Mesenchymal stem cell (in vitro differentiated cells and primary cell): ENCODE measurements around the gene RGL2.
A peak's percentile ranks its signal among the peaks of the same experiment; 100 is the strongest.

Experiments used
- DNase-seq: peaks from one replicate; pipeline ENCODE4 v3.0.0-alpha.2; 2013
- H2AFZ ChIP-seq: one replicate; pipeline ENCODE4 v1.6.1; 2013; ENCODE audit warnings: low read depth, mild to moderate bottlenecking, control low read depth, inconsistent platforms, low read length, moderate library complexity
- H2AK5ac ChIP-seq: 2 replicates; pipeline ENCODE4 v1.6.1; 2013; ENCODE audit warnings: low read length, moderate library complexity, mild to moderate bottlenecking, inconsistent platforms; ENCODE audit not compliant: severe bottlenecking
- H2BK120ac ChIP-seq: one replicate; pipeline ENCODE4 v1.6.1; 2013; ENCODE audit warnings: low read depth, mild to moderate bottlenecking, inconsistent platforms, low read length, moderate library complexity
- H2BK12ac ChIP-seq, 2 experiments: one replicate each; pipeline ENCODE4 v1.6.1; 2013; ENCODE audit warnings: inconsistent platforms in 2 of 2, low read length in 2 of 2, mild to moderate bottlenecking in 2 of 2, moderate library complexity in 2 of 2, control low read depth in 1 of 2
- H2BK15ac ChIP-seq: one replicate; pipeline ENCODE4 v1.6.1; 2013; ENCODE audit warnings: mild to moderate bottlenecking, low read depth, inconsistent platforms; ENCODE audit not compliant: poor library complexity, severe bottlenecking
- H2BK5ac ChIP-seq: 2 replicates; pipeline ENCODE4 v1.6.1; 2013; ENCODE audit warnings: low read depth, mild to moderate bottlenecking, low read length, control low read depth, inconsistent platforms; ENCODE audit not compliant: poor library complexity, severe bottlenecking
- H3K14ac ChIP-seq, 2 experiments: one replicate each; pipeline ENCODE4 v1.6.1; 2013; ENCODE audit warnings: inconsistent platforms in 2 of 2, low read length in 2 of 2, control low read depth in 1 of 2, mild to moderate bottlenecking in 1 of 2, moderate library complexity in 1 of 2
- H3K18ac ChIP-seq, 2 experiments: one replicate each; pipeline ENCODE4 v1.6.1; 2013; ENCODE audit warnings: inconsistent platforms in 2 of 2, low read length in 2 of 2, control low read depth in 1 of 2, low read depth in 1 of 2, mild to moderate bottlenecking in 1 of 2
- H3K23ac ChIP-seq, 2 experiments: one replicate each; pipeline ENCODE4 v1.6.1; 2013; ENCODE audit warnings: inconsistent platforms in 2 of 2, low read length in 2 of 2, mild to moderate bottlenecking in 2 of 2, moderate library complexity in 2 of 2, control low read depth in 1 of 2
- H3K27ac ChIP-seq: 2 replicates; pipeline ENCODE4 v1.5.1; 2013; ENCODE audit warnings: mild to moderate bottlenecking, moderate library complexity, low read length, control low read depth, inconsistent platforms; ENCODE audit not compliant: poor library complexity, severe bottlenecking
- H3K27me3 ChIP-seq, 2 experiments: 2 replicates each; pipeline versions ENCODE4 v1.6.1 to v1.7.0; 2013; ENCODE audit warnings: low read length in 2 of 2, mild to moderate bottlenecking in 2 of 2, moderate library complexity in 2 of 2, control low read depth in 1 of 2, inconsistent platforms in 1 of 2; ENCODE audit not compliant: control insufficient read depth in 1 of 2, insufficient read depth in 1 of 2
- H3K36me3 ChIP-seq, 2 experiments: 2 replicates each; pipeline versions ENCODE4 v1.6.1 to v1.7.0; 2013; ENCODE audit warnings: low read length in 2 of 2, control low read depth in 1 of 2, inconsistent platforms in 1 of 2, low read depth in 1 of 2, mild to moderate bottlenecking in 1 of 2; ENCODE audit not compliant: insufficient read depth in 2 of 2, control insufficient read depth in 1 of 2
- H3K4ac ChIP-seq, 2 experiments: one replicate each; pipeline ENCODE4 v1.6.1; 2013; ENCODE audit warnings: inconsistent platforms in 2 of 2, low read length in 2 of 2, mild to moderate bottlenecking in 2 of 2, moderate library complexity in 2 of 2, control low read depth in 1 of 2, low read depth in 1 of 2
- H3K4me1 ChIP-seq: 2 replicates; pipeline ENCODE4 v1.6.1; 2013; ENCODE audit warnings: low read depth, low read length, control low read depth; ENCODE audit not compliant: control insufficient read depth, insufficient read depth
- H3K4me2 ChIP-seq: 2 replicates; pipeline ENCODE4 v1.6.1; 2013; ENCODE audit warnings: low read length, mild to moderate bottlenecking, inconsistent platforms; ENCODE audit not compliant: poor library complexity, severe bottlenecking
- H3K4me3 ChIP-seq, 2 experiments: 2 replicates each; pipeline versions ENCODE4 v1.5.1 to v1.7.0; 2013; ENCODE audit warnings: low read length in 2 of 2, mild to moderate bottlenecking in 2 of 2, control low read depth in 1 of 2, low read depth in 1 of 2; ENCODE audit not compliant: insufficient read depth in 1 of 2
- H3K79me1 ChIP-seq: replicated peaks from 2 replicates; pipeline ENCODE4 v1.6.1; 2013; ENCODE audit warnings: mild to moderate bottlenecking, control low read depth, low read length, inconsistent platforms; ENCODE audit not compliant: poor library complexity, severe bottlenecking
- H3K9ac ChIP-seq: 2 replicates; pipeline ENCODE4 v1.7.0; 2013; ENCODE audit warnings: mild to moderate bottlenecking, low read length, moderate library complexity
- H3K9me3 ChIP-seq: 2 replicates; pipeline ENCODE4 v1.7.0; 2013; ENCODE audit warnings: mild to moderate bottlenecking, low read length; ENCODE audit not compliant: control insufficient read depth
- H4K8ac ChIP-seq: one replicate; pipeline ENCODE4 v1.6.1; 2013; ENCODE audit warnings: inconsistent platforms, mild to moderate bottlenecking, low read length, moderate library complexity
- H4K91ac ChIP-seq: one replicate; pipeline ENCODE4 v1.6.1; 2013; ENCODE audit warnings: mild to moderate bottlenecking, low read length, inconsistent platforms
- WGBS: methylation state at CpG from one replicate; pipeline ENCODE4 v1.1.7; 2013; ENCODE audit warnings: mixed read lengths; 5-methylcytosine and 5-hydroxymethylcytosine counted together

Gene RGL2

DNA sequence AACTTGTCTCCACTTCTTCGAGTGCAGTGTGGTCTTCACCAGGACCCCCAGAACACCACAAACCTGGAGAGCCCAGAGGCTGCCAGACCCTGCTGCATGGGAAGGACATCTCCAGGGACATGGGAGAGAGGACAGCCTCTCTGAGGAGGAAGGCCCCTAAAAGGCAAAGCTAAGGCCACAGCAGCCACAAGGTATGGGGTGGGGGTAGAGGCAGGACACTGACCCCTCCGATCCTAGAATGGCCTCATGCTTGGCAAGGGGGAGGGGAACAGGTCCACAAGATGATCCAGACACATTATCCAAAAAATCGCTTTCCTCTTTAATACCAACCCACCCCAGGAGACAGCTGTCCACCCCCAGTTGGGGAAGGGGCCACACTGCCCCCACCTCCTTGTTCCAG, 19.9 kb downstream of the RGL2 start:
- Histone ChIP-seq H3K9me3 (no peaks in the 10 kb centered on the region), H3K18ac (no peak overlapping the region), H3K27me3 (no peaks in the 10 kb centered on the region), H2BK15ac (no peak overlapping the region), H3K36me3 (peaks cover 80 to 87% of the 10 kb centered on the region in 2 experiments), H3K27ac (no peak overlapping the region), H3K79me1 (peaks cover 17% of the 10 kb centered on the region), H3K4me2 (no peak overlapping the region), H3K23ac (no peak overlapping the region), H2BK5ac (no peak overlapping the region), H3K14ac (no peak overlapping the region), H2AFZ (no peak overlapping the region), H2AK5ac (no peak overlapping the region), H3K4ac (no peak overlapping the region), H2BK12ac (no peak overlapping the region), H3K4me3 (no peak overlapping the region), H2BK120ac (no peak overlapping the region), H4K91ac (no peak overlapping the region), H4K8ac (no peak overlapping the region), H3K9ac (no peak overlapping the region), H3K4me1 (peaks cover 40% of the 10 kb centered on the region)
- no peak for DNase-seq
- 98% methylated on average over 2 of the region's 3 CpGs for WGBS

DNA sequence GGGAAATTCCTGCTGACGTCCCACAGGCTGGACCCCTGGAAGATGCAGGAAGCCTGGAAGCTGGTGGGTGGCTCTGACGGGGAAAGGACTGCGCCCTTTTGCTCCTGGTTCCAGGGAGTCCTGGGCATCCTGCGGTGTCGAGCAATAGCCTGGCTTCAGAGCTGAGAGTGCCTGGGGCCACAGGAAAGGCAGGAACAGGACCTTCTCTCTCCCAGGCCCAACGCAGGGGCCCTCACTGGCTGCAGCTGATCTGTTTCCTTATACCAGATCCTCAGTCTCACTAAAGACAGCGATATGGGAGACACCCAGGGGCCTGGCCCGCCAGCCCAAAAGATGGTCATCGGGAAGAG, 20.4 kb downstream of the RGL2 start:
- 90% methylated on average over 6 of the region's 9 CpGs for WGBS
- Histone ChIP-seq H3K4me1 (peaks cover 40% of the 10 kb centered on the region), H3K9ac (peak overlapping the region; percentile 99), H3K18ac (no peak overlapping the region), H4K91ac (peak overlapping the region; percentile 95), H3K23ac (no peak overlapping the region), H3K27ac (no peak overlapping the region), H2AFZ (no peak overlapping the region), H3K4ac (no peak overlapping the region), H2BK15ac (no peak overlapping the region), H2BK12ac (peak overlapping the region in 1 of 2 experiments; percentile 5), H3K27me3 (no peaks in the 10 kb centered on the region), H3K9me3 (no peaks in the 10 kb centered on the region), H3K79me1 (peaks cover 17% of the 10 kb centered on the region), H2BK5ac (no peak overlapping the region), H2BK120ac (no peak overlapping the region), H2AK5ac (peak overlapping the region; percentile 11), H4K8ac (no peak overlapping the region), H3K4me2 (no peak overlapping the region), H3K36me3 (peaks cover 77 to 87% of the 10 kb centered on the region in 2 experiments), H3K14ac (no peak overlapping the region), H3K4me3 (peak overlapping the region in 1 of 2 experiments; percentile 79)
- no peak for DNase-seq

DNA sequence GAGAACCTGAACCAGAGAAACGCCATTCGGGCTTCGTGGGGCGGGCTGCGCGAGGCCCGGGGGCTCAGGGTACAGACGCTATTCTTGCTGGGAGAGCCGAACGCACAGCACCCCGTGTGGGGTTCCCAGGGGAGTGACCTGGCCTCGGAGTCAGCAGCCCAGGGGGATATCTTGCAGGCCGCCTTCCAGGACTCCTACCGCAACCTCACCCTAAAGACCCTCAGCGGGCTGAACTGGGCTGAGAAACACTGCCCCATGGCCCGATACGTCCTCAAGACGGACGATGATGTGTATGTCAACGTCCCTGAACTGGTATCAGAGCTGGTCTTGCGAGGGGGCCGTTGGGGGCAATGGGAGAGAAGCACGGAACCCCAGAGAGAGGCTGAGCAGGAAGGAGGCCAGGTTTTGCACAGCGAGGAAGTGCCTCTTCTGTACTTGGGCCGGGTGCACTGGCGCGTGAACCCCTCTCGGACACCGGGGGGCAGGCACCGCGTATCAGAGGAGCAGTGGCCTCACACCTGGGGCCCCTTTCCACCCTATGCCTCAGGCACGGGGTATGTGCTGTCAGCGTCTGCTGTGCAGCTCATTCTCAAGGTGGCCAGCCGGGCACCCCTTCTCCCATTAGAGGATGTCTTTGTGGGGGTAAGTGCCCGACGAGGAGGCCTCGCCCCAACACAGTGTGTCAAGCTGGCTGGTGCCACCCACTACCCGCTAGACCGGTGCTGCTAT, 20.9 kb downstream of the RGL2 start:
- no peak overlapping the region for H2BK5ac ChIP-seq
- no peak overlapping the region for H2AK5ac ChIP-seq
- H3K27me3 ChIP-seq = no peaks in the 10 kb centered on the region
- peaks cover 40% of the 10 kb centered on the region for H3K4me1 ChIP-seq
- peak overlapping the region; percentile 71 for H2BK15ac ChIP-seq
- H2AFZ ChIP-seq = no peak overlapping the region
- peak overlapping the region; percentile 71 for H4K8ac ChIP-seq
- peak overlapping the region; percentile 29 to 49 for H3K4ac ChIP-seq
- peak overlapping the region; percentile 80 to 94 for H3K18ac ChIP-seq
- H3K4me3 ChIP-seq = peak overlapping the region; percentile 64 to 79
- peak overlapping the region; percentile 99 for H3K9ac ChIP-seq
- DNase-seq = no peak
- H2BK12ac ChIP-seq = peak overlapping the region in 1 of 2 experiments; percentile 5
- H3K9me3 ChIP-seq = no peaks in the 10 kb centered on the region
- peak overlapping the region; percentile 55 for H3K27ac ChIP-seq
- H4K91ac ChIP-seq = peak overlapping the region; percentile 95
- WGBS = 56% methylated on average over 39 of the region's 39 CpGs
- peaks cover 73 to 89% of the 10 kb centered on the region in 2 experiments for H3K36me3 ChIP-seq
- H3K4me2 ChIP-seq = peak overlapping the region; percentile 62
- H3K23ac ChIP-seq = peak overlapping the region in 1 of 2 experiments; percentile 1
- no peak overlapping the region for H2BK120ac ChIP-seq
- peaks cover 14% of the 10 kb centered on the region for H3K79me1 ChIP-seq
- no peak overlapping the region for H3K14ac ChIP-seq

DNA sequence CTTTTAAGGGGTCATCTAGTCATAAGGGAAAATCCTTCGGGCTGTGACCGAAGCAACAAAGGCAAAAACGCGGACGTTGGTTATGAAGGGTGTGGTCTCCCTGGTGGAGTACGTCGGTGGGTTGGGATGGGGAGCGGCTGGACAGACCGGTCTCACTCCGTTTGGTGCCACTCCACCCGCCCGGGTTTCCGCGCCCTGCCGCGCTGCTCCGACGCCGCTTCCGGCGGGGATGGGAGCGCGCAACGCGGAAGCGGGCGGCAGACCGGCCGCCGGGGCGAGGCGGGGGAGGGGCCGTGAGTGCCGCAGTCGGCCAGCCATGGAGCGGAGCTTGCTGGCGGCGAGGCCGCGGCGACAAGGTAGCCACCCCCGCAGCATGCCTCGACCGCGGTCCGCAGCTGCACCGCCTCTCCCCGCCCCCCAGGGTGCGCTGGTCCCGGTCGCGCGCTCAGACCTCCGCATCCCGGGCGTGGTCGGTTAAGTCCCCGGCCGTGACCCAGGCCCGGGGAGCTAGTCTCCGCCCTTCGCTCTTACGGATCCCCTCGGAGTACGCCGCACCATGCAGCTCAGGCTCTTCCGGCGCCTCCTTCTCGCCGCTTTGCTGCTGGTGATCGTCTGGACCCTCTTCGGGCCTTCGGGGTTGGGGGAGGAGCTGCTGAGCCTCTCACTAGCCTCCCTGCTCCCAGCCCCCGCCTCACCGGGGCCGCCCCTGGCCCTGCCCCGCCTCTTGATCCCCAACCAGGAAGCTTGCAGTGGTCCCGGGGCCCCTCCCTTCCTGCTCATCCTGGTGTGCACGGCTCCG, 21.7 kb downstream of the RGL2 start, which contains the start of gene B3GALT4:
B3GALT4 (plus strand) TSS at position 260 of the 799 bp plus-strand sequence; CDS start at position 557, 297 bp downstream.
- Histone ChIP-seq H2AK5ac (no peak within 1 kb of the TSS), H3K27me3 (no peaks in the 10 kb centered on the region), H3K18ac (peak within 1 kb of the TSS; percentile 80 to 94), H2AFZ (no peak within 1 kb of the TSS), H2BK12ac (no peak within 1 kb of the TSS), H3K9me3 (no peaks in the 10 kb centered on the region), H3K4me3 (peak within 1 kb of the TSS; percentile 64 to 79), H3K79me1 (peaks cover 7% of the 10 kb centered on the region), H4K91ac (peak within 1 kb of the TSS; percentile 95), H3K36me3 (peaks cover 66 to 86% of the 10 kb centered on the region in 2 experiments), H2BK120ac (peak within 1 kb of the TSS; percentile 50), H3K27ac (peak within 1 kb of the TSS; percentile 61), H3K23ac (peak within 1 kb of the TSS in 1 of 2 experiments; percentile 1), H3K9ac (peak within 1 kb of the TSS; percentile 99), H3K14ac (no peak within 1 kb of the TSS), H2BK5ac (peak within 1 kb of the TSS; percentile 8), H3K4ac (peak within 1 kb of the TSS; percentile 29 to 82), H3K4me1 (peaks cover 40% of the 10 kb centered on the region), H3K4me2 (peak within 1 kb of the TSS; percentile 62), H4K8ac (peak within 1 kb of the TSS; percentile 71), H2BK15ac (peak within 1 kb of the TSS; percentile 71)
- WGBS = 1% methylated on average over 73 of the region's 80 CpGs
- DNase-seq = peak; percentile 77
